WTC11 (cell line): ENCODE measurements around the gene VWA8.

Source experiments
- ATF1 ChIP-seq: sonication (generic); formaldehyde crosslinking; IDR thresholded peaks from 2 replicates; pipeline ENCODE4 v1.8.1; 2023; ENCODE audit warnings: mild to moderate bottlenecking, moderate library complexity, missing genetic modification reagents
- CREB1 ChIP-seq: sonication (generic); formaldehyde crosslinking; IDR thresholded peaks from 2 replicates; pipeline ENCODE4 v1.8.0; 2023; ENCODE audit warnings: mild to moderate bottlenecking, missing genetic modification reagents
- E2F5 ChIP-seq: sonication (generic); formaldehyde crosslinking; IDR thresholded peaks from 2 replicates; pipeline ENCODE4 v1.8.1; 2022; ENCODE audit warnings: mild to moderate bottlenecking, moderate library complexity, missing genetic modification reagents
- MLX ChIP-seq: sonication (generic); formaldehyde crosslinking; IDR thresholded peaks from 2 replicates; pipeline ENCODE4 v1.8.1; 2023; ENCODE audit warnings: mild to moderate bottlenecking, missing genetic modification reagents, moderate library complexity
- TCF7 ChIP-seq: sonication (generic); formaldehyde crosslinking; IDR thresholded peaks from 2 replicates; pipeline ENCODE4 v1.8.0; 2022; ENCODE audit warnings: mild to moderate bottlenecking, low read depth, missing genetic modification reagents, moderate library complexity
- TF ChIP-seq, protein P1 (sequence below): fragments of 200-600 bp; IDR thresholded peaks from 2 replicates; pipeline ENCODE4 v1.8.0; 2022; ENCODE audit warnings: antibody characterized with exemption
- TF ChIP-seq, protein P2 (sequence below): sonication (generic); formaldehyde crosslinking; conservative IDR thresholded peaks from 2 replicates; pipeline ENCODE4 v1.8.1; 2023; ENCODE audit warnings: mild to moderate bottlenecking, low read depth, missing genetic modification reagents, moderate library complexity

DNA sequence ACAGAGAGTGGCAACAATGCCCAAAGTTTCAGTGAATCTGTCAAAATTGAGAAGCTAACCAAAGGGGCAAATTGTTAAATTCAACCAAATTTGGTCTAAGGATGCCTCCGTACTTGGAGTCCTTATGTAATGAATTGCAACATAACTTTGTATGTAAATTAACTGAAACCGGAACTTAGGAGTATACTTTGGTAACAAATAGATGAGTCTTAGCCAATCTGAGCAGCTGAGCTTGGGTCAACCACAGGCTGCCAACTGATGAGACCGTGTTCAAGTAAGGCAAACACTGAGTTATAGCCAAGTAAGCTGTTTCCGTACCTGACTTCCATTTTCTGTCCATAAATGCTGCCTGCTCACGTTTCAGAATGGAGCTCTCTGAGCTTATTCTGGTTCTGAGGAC, 5.3 kb downstream of the VWA8 start:
- TF ChIP-seq TCF7 (CRISPR knock-in tag) (no peak), E2F5 (no peak), CREB1 (CRISPR knock-in tag) (no peak), ATF1 (CRISPR knock-in tag) (no peak), MLX (CRISPR knock-in tag) (no peak)
- TF ChIP-seq, protein P1, sequence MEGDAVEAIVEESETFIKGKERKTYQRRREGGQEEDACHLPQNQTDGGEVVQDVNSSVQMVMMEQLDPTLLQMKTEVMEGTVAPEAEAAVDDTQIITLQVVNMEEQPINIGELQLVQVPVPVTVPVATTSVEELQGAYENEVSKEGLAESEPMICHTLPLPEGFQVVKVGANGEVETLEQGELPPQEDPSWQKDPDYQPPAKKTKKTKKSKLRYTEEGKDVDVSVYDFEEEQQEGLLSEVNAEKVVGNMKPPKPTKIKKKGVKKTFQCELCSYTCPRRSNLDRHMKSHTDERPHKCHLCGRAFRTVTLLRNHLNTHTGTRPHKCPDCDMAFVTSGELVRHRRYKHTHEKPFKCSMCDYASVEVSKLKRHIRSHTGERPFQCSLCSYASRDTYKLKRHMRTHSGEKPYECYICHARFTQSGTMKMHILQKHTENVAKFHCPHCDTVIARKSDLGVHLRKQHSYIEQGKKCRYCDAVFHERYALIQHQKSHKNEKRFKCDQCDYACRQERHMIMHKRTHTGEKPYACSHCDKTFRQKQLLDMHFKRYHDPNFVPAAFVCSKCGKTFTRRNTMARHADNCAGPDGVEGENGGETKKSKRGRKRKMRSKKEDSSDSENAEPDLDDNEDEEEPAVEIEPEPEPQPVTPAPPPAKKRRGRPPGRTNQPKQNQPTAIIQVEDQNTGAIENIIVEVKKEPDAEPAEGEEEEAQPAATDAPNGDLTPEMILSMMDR: no peak
- TF ChIP-seq, protein P2, sequence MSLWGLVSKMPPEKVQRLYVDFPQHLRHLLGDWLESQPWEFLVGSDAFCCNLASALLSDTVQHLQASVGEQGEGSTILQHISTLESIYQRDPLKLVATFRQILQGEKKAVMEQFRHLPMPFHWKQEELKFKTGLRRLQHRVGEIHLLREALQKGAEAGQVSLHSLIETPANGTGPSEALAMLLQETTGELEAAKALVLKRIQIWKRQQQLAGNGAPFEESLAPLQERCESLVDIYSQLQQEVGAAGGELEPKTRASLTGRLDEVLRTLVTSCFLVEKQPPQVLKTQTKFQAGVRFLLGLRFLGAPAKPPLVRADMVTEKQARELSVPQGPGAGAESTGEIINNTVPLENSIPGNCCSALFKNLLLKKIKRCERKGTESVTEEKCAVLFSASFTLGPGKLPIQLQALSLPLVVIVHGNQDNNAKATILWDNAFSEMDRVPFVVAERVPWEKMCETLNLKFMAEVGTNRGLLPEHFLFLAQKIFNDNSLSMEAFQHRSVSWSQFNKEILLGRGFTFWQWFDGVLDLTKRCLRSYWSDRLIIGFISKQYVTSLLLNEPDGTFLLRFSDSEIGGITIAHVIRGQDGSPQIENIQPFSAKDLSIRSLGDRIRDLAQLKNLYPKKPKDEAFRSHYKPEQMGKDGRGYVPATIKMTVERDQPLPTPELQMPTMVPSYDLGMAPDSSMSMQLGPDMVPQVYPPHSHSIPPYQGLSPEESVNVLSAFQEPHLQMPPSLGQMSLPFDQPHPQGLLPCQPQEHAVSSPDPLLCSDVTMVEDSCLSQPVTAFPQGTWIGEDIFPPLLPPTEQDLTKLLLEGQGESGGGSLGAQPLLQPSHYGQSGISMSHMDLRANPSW: no peak
